T-helper 2 cell treated with Interferon-gamma antibody and Interleukin-4, amounts not matched to agents 5 μg/mL and 100 μg/mL, for 36 hours (primary cell): ENCODE data around the gene SH3RF2.
"Not testable (repeated sequence)": the region's sequence is repeated elsewhere in the genome, so short reads cannot be mapped to it uniquely, and the experiment has no call there.

Experiments used
- DNase-seq: peaks from one replicate; pipeline ENCODE4 v3.0.0; 2021; ENCODE audit warnings: low spot score
- H3K27ac Mint-ChIP-seq: one replicate; pipeline ENCODE4 v1.8.0; 2021; ENCODE audit warnings: mild to moderate bottlenecking, mixed read lengths
- H3K27me3 Mint-ChIP-seq: one replicate; pipeline ENCODE4 v1.8.0; 2021; ENCODE audit warnings: low read depth, mixed read lengths
- H3K36me3 Mint-ChIP-seq: one replicate; pipeline ENCODE4 v1.8.0; 2021; ENCODE audit warnings: low read depth, mixed read lengths
- H3K4me1 Mint-ChIP-seq: one replicate; pipeline ENCODE4 v1.8.0; 2021; ENCODE audit warnings: low read depth, mixed read lengths
- H3K4me3 Mint-ChIP-seq: one replicate; pipeline ENCODE4 v1.8.0; 2022; ENCODE audit warnings: mild to moderate bottlenecking, moderate library complexity, mixed read lengths
- H3K9me3 Mint-ChIP-seq: one replicate; pipeline ENCODE4 v1.8.0; 2021; ENCODE audit warnings: mixed read lengths

Gene SH3RF2

DNA sequence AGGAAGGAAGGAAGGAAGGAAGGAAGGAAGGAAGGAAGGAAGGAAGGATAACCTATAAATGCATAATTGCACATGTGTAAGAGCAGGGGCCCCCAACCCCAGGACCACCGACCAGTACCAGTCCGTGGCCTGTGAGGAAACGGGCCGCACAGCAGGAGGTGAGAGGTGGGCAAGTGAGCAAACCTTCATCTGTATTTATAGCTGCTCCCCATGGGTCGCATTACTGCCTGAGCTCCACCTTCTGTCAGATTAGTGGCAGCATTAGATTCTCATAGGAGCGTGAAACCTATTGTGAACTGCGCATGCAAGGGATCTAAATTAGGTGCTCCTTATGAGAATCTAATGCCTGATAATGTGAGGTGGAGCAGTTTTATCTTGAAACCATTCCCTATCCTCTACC, 66.1 kb downstream of the SH3RF2 start:
- no peak for DNase-seq
- no peak overlapping the region for H3K27ac Mint-ChIP-seq
- no peaks in the 10 kb centered on the region for H3K9me3 Mint-ChIP-seq
- H3K4me1 Mint-ChIP-seq: peaks cover 3% of the 10 kb centered on the region
- no peak overlapping the region for H3K4me3 Mint-ChIP-seq
- no peaks in the 10 kb centered on the region for H3K36me3 Mint-ChIP-seq
- H3K27me3 Mint-ChIP-seq: peaks cover 10% of the 10 kb centered on the region

DNA sequence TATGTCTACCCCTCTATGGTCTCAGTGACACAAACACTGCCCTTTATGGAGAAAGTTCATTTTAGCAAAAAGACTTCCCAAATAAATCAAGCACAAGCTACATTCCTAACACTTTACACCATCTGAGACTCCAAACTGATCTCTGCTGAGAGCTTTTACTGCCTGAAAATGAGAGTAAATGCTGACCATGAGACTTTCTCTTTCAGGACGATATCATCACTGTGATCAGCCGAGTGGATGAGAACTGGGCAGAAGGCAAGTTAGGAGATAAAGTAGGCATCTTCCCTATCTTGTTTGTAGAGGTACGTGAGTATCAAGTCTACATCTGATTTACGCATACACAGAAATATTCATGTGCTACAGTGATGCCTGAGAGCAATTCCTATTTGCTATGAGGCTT, 67.5 kb downstream of the SH3RF2 start:
- H3K9me3 Mint-ChIP-seq: no peaks in the 10 kb centered on the region
- H3K27me3 Mint-ChIP-seq: peaks cover 8% of the 10 kb centered on the region
- DNase-seq: no peak
- H3K27ac Mint-ChIP-seq: no peak overlapping the region
- H3K4me1 Mint-ChIP-seq: peaks cover 3% of the 10 kb centered on the region
- no peak overlapping the region for H3K4me3 Mint-ChIP-seq
- H3K36me3 Mint-ChIP-seq: no peaks in the 10 kb centered on the region

DNA sequence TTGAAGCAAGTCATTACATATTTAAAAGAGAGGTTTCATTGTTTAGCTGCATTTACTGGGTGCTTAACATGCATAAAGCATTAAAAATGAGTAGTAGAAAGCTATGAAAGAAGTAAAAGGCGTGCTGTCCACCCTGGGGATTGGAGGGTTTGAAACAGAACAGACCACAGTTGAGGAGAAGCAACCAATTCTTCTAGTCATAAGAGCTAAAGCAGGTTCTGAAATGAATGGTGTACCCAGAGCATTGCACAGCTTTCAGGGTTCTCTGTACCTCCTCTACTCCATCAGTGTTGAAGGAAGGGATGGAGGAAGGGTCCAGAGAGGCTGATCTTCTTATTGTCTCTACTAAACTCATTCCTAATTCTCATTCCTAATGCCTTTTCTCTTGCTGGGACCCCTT, 68.9 kb downstream of the SH3RF2 start:
- no peaks in the 10 kb centered on the region for H3K4me1 Mint-ChIP-seq
- no peak overlapping the region for H3K27ac Mint-ChIP-seq
- H3K27me3 Mint-ChIP-seq: peaks cover 8% of the 10 kb centered on the region
- H3K9me3 Mint-ChIP-seq: no peaks in the 10 kb centered on the region
- H3K4me3 Mint-ChIP-seq: no peak overlapping the region
- no peaks in the 10 kb centered on the region for H3K36me3 Mint-ChIP-seq
- no peak for DNase-seq

DNA sequence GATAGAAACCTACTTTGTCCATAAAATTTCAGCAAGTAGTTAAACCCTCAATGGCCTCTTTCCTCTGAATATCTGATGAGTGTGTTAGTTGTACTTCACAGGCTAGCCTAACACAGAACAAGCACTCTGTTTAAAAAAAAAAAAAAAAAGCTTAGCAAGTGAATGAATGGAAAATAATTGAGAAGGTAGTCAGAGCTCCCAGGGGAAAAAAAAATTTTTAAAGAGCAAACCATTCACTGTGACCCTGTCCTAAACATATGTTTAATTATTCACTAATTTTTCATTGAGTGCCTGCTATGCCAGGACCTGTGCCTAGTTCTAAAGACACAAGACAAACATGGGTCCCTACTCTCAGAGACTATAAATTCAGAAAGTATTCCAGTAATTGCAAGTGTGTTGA, 69.3 kb downstream of the SH3RF2 start:
- H3K27ac Mint-ChIP-seq: no peak overlapping the region
- no peaks in the 10 kb centered on the region for H3K9me3 Mint-ChIP-seq
- DNase-seq: no peak
- H3K4me1 Mint-ChIP-seq: no peaks in the 10 kb centered on the region
- no peak overlapping the region for H3K4me3 Mint-ChIP-seq
- H3K36me3 Mint-ChIP-seq: no peaks in the 10 kb centered on the region
- peaks cover 8% of the 10 kb centered on the region for H3K27me3 Mint-ChIP-seq

DNA sequence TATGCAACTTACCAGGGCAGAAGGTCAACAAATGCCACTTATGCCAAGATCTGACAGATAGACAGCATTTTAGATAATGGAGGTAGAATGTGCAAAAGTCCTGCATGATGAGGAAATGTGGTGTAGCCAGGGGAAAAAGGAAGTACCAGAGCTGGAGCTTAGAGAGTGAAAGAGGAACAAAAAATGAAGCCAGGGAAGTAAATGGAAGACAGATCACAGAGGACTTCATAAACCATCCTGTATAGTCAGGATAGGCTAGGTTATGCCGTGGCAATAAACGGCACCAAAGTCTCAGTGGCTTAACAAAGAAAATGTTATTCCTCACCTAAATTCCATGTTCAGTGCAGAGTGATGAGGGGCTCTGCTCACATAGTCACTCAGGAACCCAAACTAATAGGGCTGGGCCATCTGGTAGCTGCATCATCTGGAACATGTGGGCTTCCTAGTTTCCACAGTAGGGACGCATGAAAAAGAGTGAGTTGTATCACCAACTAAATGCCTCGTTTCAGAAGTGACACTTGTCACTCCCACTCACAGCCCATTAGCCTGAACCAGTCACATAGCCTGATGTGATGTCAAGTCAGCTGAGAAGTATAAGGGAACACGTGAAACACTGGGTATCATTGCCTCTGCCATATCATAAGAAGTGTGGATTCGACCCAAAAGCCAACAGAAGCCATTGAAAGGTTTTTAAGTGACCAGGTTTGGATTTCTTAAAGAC, 70.3 kb downstream of the SH3RF2 start:
- Mint-ChIP-seq H3K27ac (no peak overlapping the region), H3K36me3 (no peaks in the 10 kb centered on the region), H3K4me3 (no peak overlapping the region), H3K4me1 (no peaks in the 10 kb centered on the region), H3K9me3 (no peaks in the 10 kb centered on the region), H3K27me3 (peaks cover 8% of the 10 kb centered on the region)
- DNase-seq: no peak

GRCh38 chr5:146007270-146007669, 70.9 kb downstream of the SH3RF2 start:
- no peak overlapping the region for H3K27ac Mint-ChIP-seq
- no peak overlapping the region for H3K4me3 Mint-ChIP-seq
- H3K36me3 Mint-ChIP-seq: no peaks in the 10 kb centered on the region
- H3K9me3 Mint-ChIP-seq: no peaks in the 10 kb centered on the region
- peaks cover 8% of the 10 kb centered on the region for H3K27me3 Mint-ChIP-seq
- no peaks in the 10 kb centered on the region for H3K4me1 Mint-ChIP-seq
- DNase-seq: no peak

DNA sequence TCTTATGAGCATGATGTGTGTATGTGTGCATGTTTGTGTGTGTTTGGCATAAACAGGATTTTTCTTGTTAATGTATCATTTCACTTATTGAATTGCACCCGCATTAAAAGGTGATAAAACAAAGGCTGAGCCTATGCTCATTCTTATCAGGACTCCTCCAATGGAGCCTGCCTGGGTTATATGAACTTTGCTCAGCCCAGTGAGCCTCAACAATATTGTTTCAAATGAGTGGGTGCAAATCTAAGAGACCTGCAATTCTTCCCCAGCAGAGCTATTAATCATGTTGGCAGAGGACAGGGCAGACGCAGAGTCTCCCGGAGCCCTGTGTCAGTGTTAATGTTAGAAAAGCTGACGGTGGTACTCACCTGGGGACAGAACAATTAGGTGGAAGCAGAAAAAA, 71.6 kb downstream of the SH3RF2 start:
- Mint-ChIP-seq H3K36me3 (no peaks in the 10 kb centered on the region), H3K4me3 (no peak overlapping the region), H3K27me3 (peaks cover 5% of the 10 kb centered on the region), H3K9me3 (no peaks in the 10 kb centered on the region), H3K27ac (no peak overlapping the region), H3K4me1 (no peaks in the 10 kb centered on the region)
- DNase-seq: no peak

DNA sequence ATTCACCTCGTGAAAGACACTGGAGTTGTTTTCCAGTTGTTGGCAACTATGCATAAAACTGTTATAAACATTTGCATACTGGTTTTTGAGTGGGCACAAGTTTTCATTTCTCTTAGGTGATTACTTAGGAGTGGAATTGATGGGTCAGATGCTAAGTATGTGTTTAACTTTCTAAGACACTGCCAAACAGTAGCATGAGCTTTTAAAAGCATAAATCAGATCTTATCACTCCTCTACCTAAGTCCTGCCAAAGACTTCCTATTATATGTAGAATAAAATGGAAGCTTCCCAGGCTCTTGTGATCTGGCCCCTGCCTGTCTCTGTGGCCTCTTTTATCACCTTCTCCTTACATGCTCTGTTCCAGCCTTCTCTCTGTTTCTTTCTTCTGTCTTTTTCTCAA, 72.6 kb downstream of the SH3RF2 start:
- Mint-ChIP-seq H3K4me1 (no peaks in the 10 kb centered on the region), H3K27me3 (no peaks in the 10 kb centered on the region), H3K36me3 (no peaks in the 10 kb centered on the region), H3K27ac (no peak overlapping the region), H3K4me3 (no peak overlapping the region), H3K9me3 (no peaks in the 10 kb centered on the region)
- no peak for DNase-seq

- not testable (repeated sequence) for H3K27ac Mint-ChIP-seq, H3K4me3 Mint-ChIP-seq, H3K9me3 Mint-ChIP-seq, H3K4me1 Mint-ChIP-seq, DNase-seq, H3K36me3 Mint-ChIP-seq, H3K27me3 Mint-ChIP-seq
These were observed 74.1 kb downstream of the SH3RF2 start for GRCh38 chr5:146010447-146010846.

DNA sequence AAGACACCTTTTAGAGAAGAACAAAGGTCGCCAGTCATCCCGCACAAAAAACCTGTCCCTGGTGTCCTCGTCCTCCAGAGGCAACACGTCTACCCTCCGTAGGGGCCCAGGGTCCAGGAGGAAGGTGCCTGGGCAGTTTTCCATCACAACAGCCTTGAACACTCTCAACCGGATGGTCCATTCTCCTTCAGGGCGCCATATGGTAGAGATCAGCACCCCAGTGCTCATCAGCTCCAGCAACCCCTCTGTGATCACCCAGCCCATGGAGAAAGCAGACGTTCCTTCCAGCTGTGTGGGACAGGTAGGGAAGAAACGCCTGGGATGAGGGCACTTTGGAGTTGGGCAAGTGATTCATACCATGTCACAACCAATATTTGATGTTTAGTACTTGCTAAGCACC, 77.4 kb downstream of the SH3RF2 start:
- no peak for DNase-seq
- peaks cover 7% of the 10 kb centered on the region for H3K4me1 Mint-ChIP-seq
- no peaks in the 10 kb centered on the region for H3K36me3 Mint-ChIP-seq
- H3K4me3 Mint-ChIP-seq: no peak overlapping the region
- H3K27me3 Mint-ChIP-seq: no peaks in the 10 kb centered on the region
- H3K27ac Mint-ChIP-seq: no peak overlapping the region
- no peaks in the 10 kb centered on the region for H3K9me3 Mint-ChIP-seq

- H3K27ac Mint-ChIP-seq: no peak overlapping the region
- H3K4me1 Mint-ChIP-seq: peaks cover 7% of the 10 kb centered on the region
- no peak for DNase-seq
- H3K36me3 Mint-ChIP-seq: no peaks in the 10 kb centered on the region
- H3K9me3 Mint-ChIP-seq: no peaks in the 10 kb centered on the region
- H3K27me3 Mint-ChIP-seq: no peaks in the 10 kb centered on the region
- H3K4me3 Mint-ChIP-seq: no peak overlapping the region
These were observed 78.6 kb downstream of the SH3RF2 start for GRCh38 chr5:146015001-146015400.

DNA sequence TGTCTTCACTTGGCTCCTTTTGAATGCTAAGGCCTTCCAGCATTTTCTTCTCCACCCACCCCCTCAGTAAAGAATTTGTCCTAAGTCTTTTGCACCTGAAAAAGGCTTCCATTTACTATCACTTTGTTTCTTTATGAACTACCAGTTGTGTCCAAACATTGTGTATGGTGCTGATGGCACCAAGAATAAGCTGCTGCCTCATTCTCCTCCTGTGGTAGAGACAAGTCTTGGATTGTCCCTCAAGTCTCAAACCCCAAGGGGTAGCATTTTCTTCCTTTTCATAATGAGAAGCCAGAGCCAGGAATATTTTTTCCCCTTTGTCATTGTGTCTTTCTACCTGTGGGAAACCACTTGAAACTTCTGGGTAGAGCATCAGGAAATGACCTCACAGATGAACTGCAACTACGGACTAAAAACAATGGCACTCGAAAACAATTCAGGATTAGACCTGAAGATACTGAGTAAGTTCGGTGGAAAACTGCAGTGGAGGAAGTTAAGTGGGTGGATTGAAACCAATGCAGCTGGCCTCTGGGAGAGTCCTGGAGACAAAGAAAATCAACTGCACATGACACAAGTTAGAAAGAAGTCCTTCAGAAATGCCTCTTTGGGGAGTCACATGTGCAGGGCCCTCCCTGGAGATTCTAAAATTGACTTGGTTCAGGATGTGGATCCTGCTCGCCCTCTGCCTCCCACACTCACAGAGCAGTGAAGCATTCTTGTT, 80.5 kb downstream of the SH3RF2 start:
- Mint-ChIP-seq H3K4me1 (peaks cover 7% of the 10 kb centered on the region), H3K36me3 (no peaks in the 10 kb centered on the region), H3K27me3 (no peaks in the 10 kb centered on the region), H3K27ac (no peak overlapping the region), H3K9me3 (no peaks in the 10 kb centered on the region), H3K4me3 (no peak overlapping the region)
- no peak for DNase-seq

DNA sequence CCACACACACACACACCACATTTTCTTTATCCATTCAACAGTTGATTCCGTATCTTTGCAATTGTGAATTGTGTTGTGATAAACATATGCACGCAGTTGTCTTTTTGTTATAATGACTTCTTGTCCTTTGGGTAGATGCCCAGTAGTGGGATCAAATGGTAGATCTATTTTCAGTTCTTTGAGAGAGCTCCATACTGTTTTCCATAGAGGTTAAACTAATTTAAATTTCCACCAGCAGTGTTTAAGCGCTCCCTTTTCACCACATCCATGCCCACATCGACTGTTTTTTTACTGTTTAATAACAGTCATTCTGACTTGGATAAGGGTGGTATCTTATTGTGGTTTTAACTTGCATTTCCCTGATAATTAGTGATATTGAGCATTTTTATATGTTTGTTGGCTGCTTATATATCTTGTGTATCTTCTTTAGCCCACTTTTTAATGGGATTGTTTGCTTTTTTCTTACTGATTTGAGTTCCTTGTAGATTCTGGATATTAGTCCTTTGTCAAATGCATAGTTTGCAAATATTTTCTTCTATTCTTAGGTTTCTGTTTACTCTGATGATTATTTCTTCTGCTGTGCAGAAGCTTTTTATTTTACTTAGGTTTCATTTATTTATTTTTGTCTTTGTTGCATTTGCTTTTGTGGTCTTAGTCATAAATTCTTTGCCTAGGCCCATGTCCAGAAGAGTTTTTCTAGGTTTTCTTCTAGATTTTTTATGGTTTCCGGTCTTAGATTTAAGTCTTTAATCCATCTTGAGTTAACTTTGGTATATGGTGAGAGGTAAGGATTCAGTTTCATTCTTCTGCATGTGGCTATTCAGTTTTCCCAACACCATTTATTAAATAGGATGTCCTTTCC, 82.4 kb downstream of the SH3RF2 start:
- H3K4me1 Mint-ChIP-seq: peaks cover 7% of the 10 kb centered on the region
- H3K9me3 Mint-ChIP-seq: no peaks in the 10 kb centered on the region
- no peaks in the 10 kb centered on the region for H3K36me3 Mint-ChIP-seq
- H3K27ac Mint-ChIP-seq: no peak overlapping the region
- DNase-seq: no peak
- no peak overlapping the region for H3K4me3 Mint-ChIP-seq
- H3K27me3 Mint-ChIP-seq: no peaks in the 10 kb centered on the region

DNA sequence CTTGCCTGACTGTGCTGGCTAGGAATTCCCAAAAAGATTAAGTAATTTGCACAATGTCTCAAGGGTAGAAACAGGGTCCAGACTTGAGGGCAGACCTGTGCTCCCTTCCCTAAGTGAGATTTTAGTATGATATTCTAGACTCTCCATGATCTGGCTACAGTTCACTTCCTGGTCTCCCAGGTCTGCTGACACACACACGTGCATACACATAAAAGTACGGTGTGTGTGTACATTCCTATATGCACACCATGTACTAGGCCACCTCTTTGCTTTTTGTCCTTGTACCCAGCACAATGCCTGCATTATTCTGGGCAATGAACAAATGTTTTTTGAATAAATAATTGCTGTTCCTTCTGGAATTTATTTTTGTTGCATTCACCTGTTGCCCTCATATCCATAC, 83.7 kb downstream of the SH3RF2 start:
- Mint-ChIP-seq H3K4me3 (no peak overlapping the region), H3K27ac (no peak overlapping the region)

More for the DNA sequence above, 83.7 kb downstream of the SH3RF2 start:
- Mint-ChIP-seq H3K36me3 (no peaks in the 10 kb centered on the region), H3K4me1 (peaks cover 7% of the 10 kb centered on the region), H3K9me3 (no peaks in the 10 kb centered on the region), H3K27me3 (peaks cover 9% of the 10 kb centered on the region)
- DNase-seq: no peak
